T-cell (primary cell): ENCODE results near the gene SCTR. TPM values are rescaled to one million over a fixed set of nuclear protein-coding genes. Genes with fewer than 3 reads are reported as not detected.

ENCODE experiments used
- ATAC-seq, 4 experiments: fragments of 200-7000 bp in 3 of 4; fragments of 150-1000 bp in 1 of 4; cut with Tn5 transposase; replicated peaks in 1 of 4; 1 replicate in 3 of 4; 2 replicates in 1 of 4; pipeline ENCODE4 v1.10.0; 2021; ENCODE audit warnings: moderate library complexity in 3 of 4, mild to moderate bottlenecking in 2 of 4, moderate number of reproducible peaks in 1 of 4
- CTCF ChIA-PET, 2 donors: fragments of 300-600 bp; sonication (Branson Sonifier 250); formaldehyde crosslinking; loops; one replicate each; lab custom pipeline; 2022; ENCODE audit warnings: antibody characterized with exemption in 2 of 2; lab: Charles Lee
- POLR2A ChIA-PET, 2 donors: fragments of 300-600 bp; sonication (Branson Sonifier 250); formaldehyde crosslinking; loops; one replicate each; lab custom pipeline; 2022; ENCODE audit warnings: antibody characterized with exemption in 2 of 2; lab: Charles Lee
- DNase-seq, 35 experiments: peaks; one replicate each; pipeline versions ENCODE4 v3.0.0 to v3.0.0-alpha.2; 2013 to 2023
- H3K27ac ChIP-seq: one replicate; pipeline ENCODE4 v1.5.1; 2013; ENCODE audit warnings: low read length
- H3K27me3 ChIP-seq, 2 experiments: replicated peaks in 1 of 2; 1 replicate in 1 of 2; 2 replicates in 1 of 2; pipeline versions ENCODE4 v1.6.1 to v1.7.0; 2013; ENCODE audit warnings: low read length in 1 of 2, mixed read lengths in 1 of 2; ENCODE audit not compliant: control insufficient read depth in 2 of 2, insufficient read depth in 2 of 2; ENCODE audit errors: extremely low read depth in 1 of 2
- H3K36me3 ChIP-seq, 2 donors: 1 replicate in 1 of 2; 2 replicates in 1 of 2; pipeline versions ENCODE4 v1.6.1 to v1.7.0; 2013; ENCODE audit warnings: low read length in 1 of 2; ENCODE audit not compliant: control insufficient read depth in 2 of 2, insufficient read depth in 1 of 2; ENCODE audit errors: extremely low read depth in 1 of 2
- H3K4me1 ChIP-seq, 2 experiments: 1 replicate in 1 of 2; 2 replicates in 1 of 2; pipeline versions ENCODE4 v1.6.1 to v1.7.0; 2013; ENCODE audit warnings: low read length in 2 of 2, mixed read lengths in 1 of 2; ENCODE audit not compliant: insufficient read depth in 2 of 2, control insufficient read depth in 1 of 2; ENCODE audit errors: extremely low read depth in 1 of 2
- H3K4me3 ChIP-seq, 2 donors: 1 replicate in 1 of 2; 2 replicates in 1 of 2; pipeline versions ENCODE4 v1.5.1 to v1.7.0; 2013; ENCODE audit warnings: mild to moderate bottlenecking in 2 of 2, low read length in 1 of 2, moderate library complexity in 1 of 2; ENCODE audit not compliant: control insufficient read depth in 1 of 2; ENCODE audit errors: extremely low read depth in 1 of 2
- H3K9me3 ChIP-seq: 2 replicates; pipeline ENCODE4 v1.7.0; 2013
- H3K27ac Mint-ChIP-seq, 2 donors: one replicate each; pipeline ENCODE4 v1.8.0; 2020 to 2021; ENCODE audit warnings: mild to moderate bottlenecking in 2 of 2, mixed read lengths in 2 of 2
- H3K27me3 Mint-ChIP-seq, 2 donors: one replicate each; pipeline ENCODE4 v1.8.0; 2021 to 2022; ENCODE audit warnings: mixed read lengths in 2 of 2
- H3K36me3 Mint-ChIP-seq: one replicate; pipeline ENCODE4 v1.8.0; 2021; ENCODE audit warnings: mixed read lengths
- H3K4me1 Mint-ChIP-seq, 3 donors: one replicate each; pipeline ENCODE4 v1.8.0; 2020 to 2022; ENCODE audit warnings: mixed read lengths in 3 of 3, mild to moderate bottlenecking in 1 of 3
- H3K4me3 Mint-ChIP-seq, 3 donors: one replicate each; pipeline ENCODE4 v1.8.0; 2020 to 2022; ENCODE audit warnings: mild to moderate bottlenecking in 3 of 3, mixed read lengths in 3 of 3, moderate library complexity in 3 of 3
- H3K9me3 Mint-ChIP-seq, 3 donors: one replicate each; pipeline ENCODE4 v1.8.0; 2020 to 2022; ENCODE audit warnings: mixed read lengths in 3 of 3
- WGBS: methylation state at CpG from one replicate; pipeline ENCODE4 v1.1.5; 2013; ENCODE audit warnings: missing lambda C conversion rate; ENCODE audit not compliant: insufficient coverage; 5-methylcytosine and 5-hydroxymethylcytosine counted together
- total RNA-seq, 35 experiments: library from RNA in 6 of 35; stranded (reverse) in 6 of 35; fragments of 120-200 nt in 1 of 35; gene quantifications; one replicate each; pipeline versions ENCODE4 v1.2.1 to v1.2.4 and lab custom pipeline; 2013 to 2026

SCTR gene
- total RNA-seq, 5 donors from 2014 or later (not counting 1 experiment from before 2014, with no cell fraction given), result not detected

DNA sequence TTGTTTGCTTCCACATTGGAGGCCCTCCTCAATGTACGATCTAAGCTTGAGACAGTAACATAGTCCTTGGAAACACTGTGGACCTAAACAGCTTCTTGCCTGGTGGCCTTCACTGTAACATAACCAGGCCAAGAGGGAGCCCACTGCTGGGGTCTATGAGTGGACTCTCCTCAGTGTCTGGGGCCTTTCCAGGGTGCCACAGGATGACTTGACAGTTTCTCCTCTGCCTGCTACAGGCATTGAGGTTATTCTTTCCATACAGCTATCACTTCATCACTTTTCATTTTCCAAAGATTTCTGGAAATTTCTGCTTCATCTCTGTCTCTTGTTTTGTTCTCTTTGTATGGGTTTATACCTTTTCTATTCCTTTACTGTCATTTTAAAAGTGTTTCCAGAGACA is 11.3 kb downstream of the SCTR start:
- POLR2A ChIA-PET, result no interaction called here
- no peak overlapping the region for H3K27ac ChIP-seq
- H3K4me3 Mint-ChIP-seq, result no peak overlapping the region
- peaks cover 23 to 49% of the 10 kb centered on the region in 2 donors for H3K27me3 Mint-ChIP-seq
- H3K36me3 Mint-ChIP-seq, result no peaks in the 10 kb centered on the region
- ATAC-seq (no peak), DNase-seq (no peak)
- peaks cover 0 to 6% of the 10 kb centered on the region in 2 experiments for H3K27me3 ChIP-seq
- H3K27ac Mint-ChIP-seq, result no peak overlapping the region
- H3K4me1 Mint-ChIP-seq, result no peaks in the 10 kb centered on the region
- no peaks in the 10 kb centered on the region for H3K4me1 ChIP-seq
- CTCF ChIA-PET, result interaction anchor here in 1 of 2 donors (0.7 kb wide), 1 partner anchor 168 kb away, joined by 4 read pairs; no protein-coding TSS in a partner anchor
- WGBS, result 100% methylated on average over 1 of the region's 1 CpG
- H3K9me3 Mint-ChIP-seq, result peaks cover 0 to 3% (median 0%) of the 10 kb centered on the region in 3 donors
- no peaks in the 10 kb centered on the region for H3K36me3 ChIP-seq
- H3K4me3 ChIP-seq, result no peak overlapping the region
- no peaks in the 10 kb centered on the region for H3K9me3 ChIP-seq

DNA sequence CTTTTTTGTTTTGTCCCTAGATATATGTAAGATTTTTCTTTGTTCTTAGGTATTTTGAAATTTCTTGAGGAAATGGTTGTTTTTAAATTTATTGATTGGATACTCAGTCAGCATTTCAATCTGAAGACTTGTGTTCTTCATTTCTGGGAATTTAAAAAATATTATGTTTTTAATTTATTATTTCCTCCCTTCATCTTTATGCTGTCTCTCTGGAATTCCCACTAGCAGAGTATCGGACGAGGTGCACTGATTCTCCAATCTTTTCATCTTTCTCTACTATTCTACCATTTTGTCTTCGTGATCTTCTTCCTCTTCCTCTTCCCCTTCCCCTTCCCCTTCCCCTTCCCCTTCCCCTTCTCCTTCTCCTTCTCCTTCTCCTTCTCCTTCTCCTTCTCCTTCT is 12.3 kb downstream of the SCTR start:
- H3K27ac ChIP-seq, result no peak overlapping the region
- ATAC-seq (no peak), DNase-seq (no peak)
- H3K27me3 ChIP-seq, result peaks cover 0 to 4% of the 10 kb centered on the region in 2 experiments
- Mint-ChIP-seq H3K4me1 (no peaks in the 10 kb centered on the region), H3K27me3 (peaks cover 19 to 43% of the 10 kb centered on the region in 2 donors), H3K9me3 (peaks cover 0 to 3% (median 0%) of the 10 kb centered on the region in 3 donors), H3K27ac (no peak overlapping the region), H3K36me3 (no peaks in the 10 kb centered on the region), H3K4me3 (no peak overlapping the region)
- POLR2A ChIA-PET, result no interaction called here
- H3K9me3 ChIP-seq, result no peaks in the 10 kb centered on the region
- H3K4me1 ChIP-seq, result no peaks in the 10 kb centered on the region
- H3K36me3 ChIP-seq, result no peaks in the 10 kb centered on the region
- WGBS, result 90% methylated on average over 2 of the region's 3 CpGs
- CTCF ChIA-PET, result interaction anchor here in 1 of 2 donors (0.7 kb wide), 1 partner anchor 169 kb away, joined by 4 read pairs; no protein-coding TSS in a partner anchor
- H3K4me3 ChIP-seq, result no peak overlapping the region

DNA sequence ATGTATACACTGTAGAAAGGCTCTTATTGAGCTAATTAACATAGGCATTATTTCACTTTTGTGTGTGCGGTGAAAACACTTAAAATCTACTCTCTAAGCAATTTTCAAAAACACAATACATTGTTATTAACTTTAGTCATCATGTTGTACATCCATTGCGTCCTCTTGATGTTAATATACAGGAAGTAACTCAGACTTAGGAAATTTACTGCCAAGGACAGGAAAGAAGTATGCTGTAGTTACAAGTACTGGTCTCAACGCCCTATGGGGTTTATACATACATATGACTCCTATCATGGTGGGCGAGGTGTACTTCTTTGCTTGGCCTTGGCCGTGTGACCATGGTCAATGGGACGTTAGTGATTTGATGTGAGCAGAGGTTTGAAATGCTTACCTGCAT is 15.5 kb downstream of the SCTR start:
- POLR2A ChIA-PET, result interaction anchor here in 1 of 2 donors (0.7 kb wide), 1 partner anchor 13 kb away, joined by 9 read pairs; no protein-coding TSS in a partner anchor
- DNase-seq (no peak), ATAC-seq (no peak)
- peaks cover 0 to 7% (median 3%) of the 10 kb centered on the region in 3 donors for H3K9me3 Mint-ChIP-seq
- H3K4me1 ChIP-seq, result no peaks in the 10 kb centered on the region
- H3K27ac Mint-ChIP-seq, result no peak overlapping the region
- H3K4me1 Mint-ChIP-seq, result no peaks in the 10 kb centered on the region
- CTCF ChIA-PET, result no interaction called here
- H3K9me3 ChIP-seq, result no peaks in the 10 kb centered on the region
- H3K27ac ChIP-seq, result no peak overlapping the region
- WGBS, result 100% methylated on average over 1 of the region's 6 CpGs
- peaks cover 10 to 28% of the 10 kb centered on the region in 2 donors for H3K27me3 Mint-ChIP-seq
- H3K4me3 ChIP-seq, result no peak overlapping the region
- no peaks in the 10 kb centered on the region for H3K36me3 ChIP-seq
- no peaks in the 10 kb centered on the region for H3K36me3 Mint-ChIP-seq
- no peaks in the 10 kb centered on the region for H3K27me3 ChIP-seq
- H3K4me3 Mint-ChIP-seq, result no peak overlapping the region

DNA sequence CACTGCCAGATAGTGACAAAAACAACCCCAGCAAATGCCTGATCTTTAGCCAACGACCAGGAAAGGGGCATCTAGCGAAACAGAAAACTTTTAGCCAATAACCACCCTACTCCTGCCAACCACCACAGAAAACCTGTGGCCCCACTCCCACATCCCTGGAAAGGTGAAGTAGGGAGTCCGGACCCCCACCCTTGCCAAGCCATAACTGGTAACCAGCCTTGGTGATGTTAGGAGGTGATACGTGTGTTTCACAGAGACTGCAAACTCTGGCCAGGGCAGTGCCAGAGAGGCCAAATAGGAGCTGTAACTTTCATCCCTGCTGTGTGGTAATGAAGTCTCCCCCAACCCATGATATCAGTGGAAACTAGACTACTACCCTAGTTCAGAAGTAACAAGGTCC is 27.6 kb downstream of the SCTR start:
- ATAC-seq (no peak), DNase-seq (no peak)
- peaks cover 31 to 36% of the 10 kb centered on the region in 2 donors for H3K27me3 Mint-ChIP-seq
- CTCF ChIA-PET, result no interaction called here
- WGBS, result no CpG with 5 or more reads among the region's 4 CpGs
- H3K36me3 Mint-ChIP-seq, result no peaks in the 10 kb centered on the region
- Histone ChIP-seq H3K27ac (no peak overlapping the region), H3K27me3 (peaks cover 0 to 19% of the 10 kb centered on the region in 2 experiments), H3K36me3 (no peaks in the 10 kb centered on the region), H3K4me3 (no peak overlapping the region), H3K4me1 (no peaks in the 10 kb centered on the region), H3K9me3 (no peaks in the 10 kb centered on the region)
- H3K27ac Mint-ChIP-seq, result no peak overlapping the region
- no peak overlapping the region for H3K4me3 Mint-ChIP-seq
- peaks cover 22 to 33% (median 29%) of the 10 kb centered on the region in 3 donors for H3K9me3 Mint-ChIP-seq
- POLR2A ChIA-PET, result no interaction called here
- H3K4me1 Mint-ChIP-seq, result no peaks in the 10 kb centered on the region

- H3K9me3 Mint-ChIP-seq, result peaks cover 19 to 28% (median 24%) of the 10 kb centered on the region in 3 donors
- H3K4me3 ChIP-seq, result no peak overlapping the region
- CTCF ChIA-PET, result no interaction called here
- WGBS, result 89% methylated on average over 1 of the region's 2 CpGs
- H3K27ac ChIP-seq, result no peak overlapping the region
- ATAC-seq (no peak), DNase-seq (no peak)
- H3K4me3 Mint-ChIP-seq, result no peak overlapping the region
- H3K36me3 ChIP-seq, result no peaks in the 10 kb centered on the region
- peaks cover 0 to 19% of the 10 kb centered on the region in 2 experiments for H3K27me3 ChIP-seq
- no peak overlapping the region for H3K27ac Mint-ChIP-seq
- no peaks in the 10 kb centered on the region for H3K9me3 ChIP-seq
- no peaks in the 10 kb centered on the region for H3K4me1 ChIP-seq
- H3K36me3 Mint-ChIP-seq, result no peaks in the 10 kb centered on the region
- no peaks in the 10 kb centered on the region for H3K4me1 Mint-ChIP-seq
- peaks cover 28 to 30% of the 10 kb centered on the region in 2 donors for H3K27me3 Mint-ChIP-seq
- POLR2A ChIA-PET, result interaction anchor here in 1 of 2 donors (0.5 kb wide), 1 partner anchor 12 kb away, joined by 9 read pairs; no protein-coding TSS in a partner anchor
Observed at GRCh38 chr2:119495948-119496347, 28.3 kb downstream of the SCTR start.

- H3K27me3 ChIP-seq, result peaks cover 0 to 19% of the 10 kb centered on the region in 2 experiments
- ATAC-seq, result no peak
- H3K36me3 ChIP-seq, result no peaks in the 10 kb centered on the region
- ChIA-PET POLR2A (no interaction called here), CTCF (no interaction called here)
- Mint-ChIP-seq H3K27me3 (peaks cover 20 to 21% of the 10 kb centered on the region in 2 donors), H3K4me1 (no peaks in the 10 kb centered on the region), H3K27ac (no peak overlapping the region), H3K4me3 (no peak overlapping the region), H3K9me3 (peaks cover 9 to 14% (median 11%) of the 10 kb centered on the region in 3 donors), H3K36me3 (no peaks in the 10 kb centered on the region)
- 88% methylated on average over 3 of the region's 6 CpGs for WGBS
- no peak overlapping the region for H3K27ac ChIP-seq
- no peaks in the 10 kb centered on the region for H3K4me1 ChIP-seq
- DNase-seq, result no peak
- H3K4me3 ChIP-seq, result no peak overlapping the region
- H3K9me3 ChIP-seq, result no peaks in the 10 kb centered on the region
Observed at GRCh38 chr2:119494163-119494790, 30.0 kb downstream of the SCTR start.
